GM19328 (cell line): Measurements from ENCODE around the gene LMBRD1.
"Not testable (repeated sequence)": the region's sequence is repeated elsewhere in the genome, so short reads cannot be mapped to it uniquely, and the experiment has no call there.

ENCODE experiments used
- ATAC-seq: cut with Tn5 transposase; IDR thresholded peaks from one replicate; pipeline ENCODE4 v1.9.1; 2021; ENCODE audit warnings: mild to moderate bottlenecking, moderate library complexity; ENCODE audit not compliant: unreplicated experiment

LMBRD1 gene

DNA sequence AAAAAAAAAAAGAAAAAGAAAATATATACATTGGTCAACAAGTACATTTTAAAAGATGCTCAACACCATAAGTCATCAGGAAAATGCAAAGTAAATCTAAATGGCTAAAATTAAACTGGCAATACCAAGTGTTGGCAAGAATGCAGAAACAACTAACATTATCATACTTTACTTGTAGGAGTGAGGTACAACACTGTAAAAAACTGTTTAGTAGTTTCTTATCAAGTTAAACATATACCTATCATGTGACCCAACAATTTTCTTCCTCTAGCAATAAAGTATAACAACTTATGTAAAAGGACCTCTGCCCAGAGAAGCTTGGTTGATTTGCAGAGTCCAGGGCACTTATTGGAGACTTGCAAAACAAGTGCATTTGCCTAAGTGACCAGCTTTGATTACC lies 40.4 kb downstream of the LMBRD1 start:
- no peak for ATAC-seq

DNA sequence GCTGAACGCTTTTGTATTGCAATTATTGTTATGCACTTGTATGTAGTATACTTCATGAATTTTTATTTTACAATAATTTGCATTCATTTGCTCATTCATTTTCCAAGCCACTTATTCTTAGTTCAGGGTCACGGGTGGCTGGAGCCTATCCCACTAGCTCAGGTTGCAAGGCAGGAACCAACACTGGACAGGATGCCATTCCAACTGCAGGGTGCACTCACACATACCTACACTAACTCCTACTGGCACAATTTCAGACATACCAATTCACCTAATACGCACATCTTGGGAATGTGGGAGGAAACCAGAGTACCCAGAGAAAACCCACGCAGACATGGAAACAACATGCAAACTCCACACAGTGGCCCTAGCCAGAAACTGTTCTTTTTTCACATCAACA lies 61.8 kb downstream of the LMBRD1 start:
- ATAC-seq, result no peak

DNA sequence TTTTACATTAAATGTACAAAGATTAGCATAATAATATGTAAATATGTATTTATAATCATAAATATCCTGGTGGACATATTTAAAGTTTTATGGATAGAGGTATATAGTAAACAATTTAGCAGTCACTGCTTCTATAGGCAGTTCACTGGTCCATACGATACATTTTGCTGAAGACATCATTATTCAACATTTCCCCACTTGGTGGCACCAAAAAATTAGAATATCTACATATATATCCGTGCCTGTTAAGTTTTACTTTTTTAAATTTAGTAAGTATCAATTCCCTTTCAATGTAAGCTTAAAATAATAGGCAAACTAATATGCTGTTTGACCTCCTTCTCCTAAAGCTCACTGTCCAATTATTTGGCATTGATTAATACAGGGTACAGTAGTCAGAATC lies 64.2 kb downstream of the LMBRD1 start:
- ATAC-seq, result peak; percentile 74

DNA sequence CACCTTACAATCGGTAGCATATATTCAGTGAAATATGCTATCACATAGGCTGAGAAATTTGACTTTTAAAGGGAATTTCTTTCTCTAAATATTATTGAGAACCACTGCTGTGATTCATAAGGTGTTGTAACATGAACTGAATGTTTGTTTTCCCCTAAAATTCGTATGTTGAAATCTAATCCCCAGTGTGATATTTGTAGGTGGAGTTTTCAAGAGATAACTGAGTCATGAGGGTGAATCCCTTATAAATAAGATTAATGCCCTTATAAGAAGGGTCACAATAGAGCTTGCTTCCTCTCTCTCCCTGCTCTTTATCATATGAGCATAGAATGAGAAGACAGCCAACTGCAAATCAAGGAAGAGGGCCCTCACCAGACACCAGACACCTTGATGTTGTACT lies 64.8 kb downstream of the LMBRD1 start:
- no peak for ATAC-seq

DNA sequence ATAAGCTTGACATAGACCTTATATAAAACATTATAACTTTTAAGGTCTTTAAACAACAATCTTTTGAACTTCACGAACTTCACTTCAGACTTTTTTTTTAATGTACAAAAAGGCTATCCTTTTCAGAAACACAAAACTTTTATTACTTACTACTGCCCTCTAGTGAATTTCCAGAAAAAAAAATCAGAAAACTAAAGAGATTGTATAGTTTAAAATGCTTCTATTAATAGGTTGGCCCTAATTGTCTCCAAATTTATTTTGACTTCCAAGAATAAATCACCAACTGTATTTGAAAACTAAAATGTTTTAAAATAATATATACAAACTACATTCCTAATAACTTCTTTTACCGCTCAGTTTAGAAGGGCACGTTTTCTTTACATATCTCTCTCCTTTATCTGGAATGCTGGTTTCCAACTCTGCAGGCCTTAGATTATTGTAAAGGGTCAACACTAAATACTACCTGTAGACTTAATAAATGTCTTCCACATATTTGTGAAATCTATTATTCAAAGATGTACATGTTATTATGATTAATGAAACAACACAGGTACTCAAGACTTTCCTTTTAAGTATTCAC lies 66.8 kb downstream of the LMBRD1 start:
- ATAC-seq, result no peak

DNA sequence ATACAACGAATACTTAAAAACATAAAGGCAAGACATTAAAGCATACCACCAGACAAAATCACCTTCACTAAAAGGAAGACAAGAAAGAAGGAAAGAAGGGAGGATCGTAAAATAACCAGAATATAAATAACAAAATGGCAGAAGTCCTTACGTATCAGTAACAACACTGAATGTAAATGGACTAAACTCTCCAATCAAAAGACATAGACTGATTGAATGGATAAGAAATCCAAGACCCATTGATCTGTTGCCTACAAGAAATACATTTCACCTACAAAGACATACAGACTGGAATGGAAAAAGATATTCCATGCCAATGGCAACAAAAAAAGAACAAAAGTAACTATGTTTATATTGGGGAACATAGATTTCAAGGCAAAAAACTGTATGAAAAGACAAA lies 74.1 kb downstream of the LMBRD1 start:
- no peak for ATAC-seq

DNA sequence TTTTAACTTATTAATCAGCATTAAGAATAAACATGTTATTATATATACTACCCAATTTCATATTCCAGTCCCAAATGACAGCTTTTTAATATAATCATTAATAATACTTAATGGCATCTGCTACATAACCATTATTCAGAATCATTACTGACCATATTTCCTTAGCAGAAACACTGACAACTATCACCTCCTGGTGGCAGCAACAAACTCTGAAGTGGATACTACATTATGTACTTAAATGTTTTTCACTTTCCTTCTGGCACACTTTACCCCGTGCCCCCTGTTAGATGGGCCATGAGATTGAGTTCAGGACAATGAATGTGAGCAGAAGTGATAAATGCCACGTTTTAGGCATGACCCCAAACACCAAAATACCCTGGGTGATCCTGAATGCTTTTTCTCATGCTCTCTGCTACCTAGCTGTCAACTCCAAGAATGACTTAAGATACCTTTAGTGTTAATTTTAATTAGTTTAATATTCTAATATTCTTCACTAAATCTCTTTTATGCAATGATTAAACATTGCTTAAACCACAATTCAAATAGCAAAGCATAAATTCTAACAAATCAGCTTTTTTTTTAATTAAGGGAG lies 77.1 kb downstream of the LMBRD1 start:
- peak; percentile 83 for ATAC-seq

DNA sequence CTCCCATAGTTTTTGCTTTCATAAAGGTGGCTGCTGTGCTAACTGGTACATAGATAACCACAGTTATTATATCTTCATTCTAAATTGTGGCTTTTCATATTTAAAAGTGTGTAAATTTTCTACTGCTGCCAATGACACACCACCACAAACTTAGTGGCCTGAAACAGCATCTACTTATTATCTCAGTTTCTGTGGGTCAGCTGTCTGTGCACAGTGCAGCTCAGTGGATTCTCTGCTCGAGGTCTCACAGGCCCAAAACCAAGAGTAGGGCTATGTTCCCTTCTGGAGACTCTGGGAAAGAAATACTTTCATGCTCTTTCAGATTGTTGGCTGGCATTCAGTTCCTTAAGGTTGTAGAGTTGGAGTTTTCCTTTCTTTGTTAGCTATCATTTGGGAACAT lies 90.1 kb downstream of the LMBRD1 start:
- no peak for ATAC-seq

DNA sequence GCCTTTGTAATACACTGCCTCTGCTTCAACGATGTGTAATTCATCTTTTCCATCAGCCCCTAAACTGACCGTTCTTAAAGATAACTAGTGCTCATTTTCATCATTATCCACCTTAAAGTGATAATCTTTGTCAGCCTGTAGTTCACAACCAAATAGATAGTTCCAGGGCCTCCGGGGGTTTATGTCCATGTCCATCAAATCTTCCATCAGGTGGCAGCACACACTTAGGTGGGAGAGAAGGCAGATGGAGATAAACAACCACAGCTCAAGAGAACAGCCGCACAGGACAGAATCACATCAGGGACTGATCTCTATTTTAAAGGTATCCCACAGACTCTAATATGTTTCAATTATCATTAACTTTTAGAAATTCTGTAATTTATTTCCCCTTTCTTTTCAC lies 90.9 kb downstream of the LMBRD1 start:
- ATAC-seq, result no peak

DNA sequence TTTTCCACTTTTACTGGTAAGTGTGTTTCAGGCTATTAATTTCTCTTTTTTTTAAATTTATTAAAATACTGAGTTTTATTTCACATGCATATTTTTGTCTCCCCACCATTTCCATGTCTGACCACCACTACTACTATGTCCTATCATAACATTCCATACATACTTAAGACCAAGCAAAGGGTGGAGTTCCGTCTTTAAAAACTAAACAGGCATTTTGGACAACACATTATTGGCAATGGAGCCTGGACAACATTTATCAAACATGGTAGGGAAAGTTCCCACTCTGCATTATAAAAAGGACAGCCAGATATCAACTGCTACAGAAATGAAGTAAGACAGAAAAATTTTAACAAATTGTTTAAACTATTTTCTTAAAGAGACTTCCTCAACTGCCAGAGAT lies 91.9 kb downstream of the LMBRD1 start:
- ATAC-seq, result no peak

DNA sequence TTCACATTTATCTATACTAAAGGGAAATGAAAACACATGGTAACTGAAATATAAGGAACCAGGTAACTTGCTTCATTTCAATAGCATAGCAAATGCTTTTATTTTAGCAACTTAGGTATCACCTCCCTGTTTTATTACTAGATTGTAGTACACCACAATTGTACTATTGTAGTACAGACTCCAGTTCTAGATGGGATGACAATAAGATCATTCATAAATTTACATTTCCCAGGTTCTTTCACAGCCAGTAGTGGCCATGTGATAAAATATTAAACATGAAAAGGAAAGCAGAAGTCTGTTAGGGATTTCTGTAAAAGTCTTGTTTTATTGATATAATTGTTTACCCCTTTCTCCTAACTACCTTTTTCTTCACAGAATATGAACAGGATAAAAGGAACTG lies 97.2 kb downstream of the LMBRD1 start:
- ATAC-seq, result no peak

DNA sequence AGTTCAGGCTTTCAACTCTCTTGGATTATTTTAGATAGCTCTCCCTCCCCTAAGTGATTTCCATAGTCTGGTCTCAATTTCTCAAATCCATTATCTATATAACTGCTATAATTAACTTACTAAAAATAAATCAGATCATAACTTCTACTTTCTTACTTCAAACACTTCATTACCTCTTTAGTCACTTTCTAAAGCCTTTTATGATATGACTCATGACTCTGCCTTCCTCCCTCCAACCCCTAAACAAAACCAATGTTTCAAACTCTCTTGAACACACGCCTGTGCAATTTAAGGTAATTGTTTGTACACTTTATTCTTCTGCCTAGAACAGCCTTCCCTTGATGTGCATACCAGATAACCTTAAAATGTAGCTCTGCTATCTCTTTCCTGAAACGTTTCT lies 100.5 kb downstream of the LMBRD1 start:
- no peak for ATAC-seq

DNA sequence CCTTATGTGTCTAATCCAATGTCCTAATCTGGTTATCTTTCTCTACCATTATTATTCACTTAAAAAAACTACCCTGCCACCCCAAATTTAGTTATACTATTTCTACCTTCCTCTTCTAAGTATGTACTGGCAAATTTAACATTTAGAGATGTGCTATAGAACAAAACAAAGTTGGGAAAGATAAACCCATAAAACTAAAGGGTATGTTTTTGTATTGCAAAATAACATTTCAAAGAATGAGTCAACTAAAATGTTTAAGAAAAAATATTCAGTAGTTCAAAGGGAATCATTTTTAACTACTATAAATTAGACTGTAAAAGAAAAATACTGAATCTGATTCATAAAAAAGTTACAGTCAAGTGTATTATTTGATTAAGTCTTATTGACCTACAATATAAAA lies 103.0 kb downstream of the LMBRD1 start:
- ATAC-seq, result no peak

DNA sequence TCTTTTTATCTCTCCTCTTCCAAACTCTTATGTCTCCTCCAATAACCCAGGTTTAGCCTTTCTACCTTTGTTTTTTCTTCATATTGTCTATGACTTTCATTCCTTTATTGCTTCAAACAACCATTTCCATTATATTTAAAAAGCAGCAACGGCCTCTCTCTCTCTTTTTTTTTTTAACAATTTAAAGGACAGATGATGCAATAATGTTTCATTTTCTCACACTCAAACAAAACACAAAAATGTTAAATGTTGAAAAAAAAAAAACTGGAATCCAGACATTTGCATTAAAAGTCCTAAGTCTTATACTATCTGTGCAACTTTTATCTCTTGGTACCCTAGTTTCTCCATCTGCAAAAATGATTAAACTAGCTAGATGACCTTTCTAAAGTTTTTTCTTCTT lies 105.8 kb downstream of the LMBRD1 start:
- ATAC-seq, result no peak

DNA sequence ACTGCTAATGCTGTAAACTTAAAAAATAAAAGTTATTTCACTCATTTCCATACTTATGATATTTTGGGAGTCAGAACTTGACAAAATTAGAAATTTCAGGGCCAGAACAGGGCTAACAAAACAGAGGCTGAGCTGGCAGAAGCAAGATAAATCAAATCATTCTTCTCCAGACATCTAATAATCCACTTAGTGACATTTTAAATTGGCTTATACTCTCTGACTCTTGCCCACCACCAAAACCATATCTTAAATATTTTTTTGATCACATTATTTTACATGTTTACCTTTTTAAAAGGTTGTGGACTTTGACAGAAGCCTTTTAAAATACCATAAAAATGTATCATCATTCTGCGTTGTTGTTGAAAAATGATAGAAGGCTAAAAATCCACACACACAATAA lies 116.5 kb downstream of the LMBRD1 start:
- no peak for ATAC-seq

DNA sequence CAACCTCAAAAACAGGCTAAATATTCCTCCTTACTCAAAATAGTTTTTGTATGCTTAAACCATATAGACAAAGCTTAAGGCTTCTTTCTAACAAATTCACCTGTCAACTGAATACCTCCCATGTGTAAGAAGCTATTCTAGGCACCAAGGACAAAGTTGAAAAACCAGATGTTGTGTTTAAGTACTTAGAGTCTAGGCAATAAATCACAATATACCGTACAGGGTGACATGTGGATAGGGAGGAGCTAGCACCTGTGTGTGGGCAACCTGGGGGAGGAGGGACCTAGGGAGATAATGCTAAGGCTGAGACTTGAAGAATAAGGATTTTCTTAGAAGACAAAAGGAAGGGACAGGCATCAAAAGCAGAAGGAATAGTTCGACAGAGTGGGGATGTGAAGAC lies 123.5 kb downstream of the LMBRD1 start:
- ATAC-seq, result no peak

DNA sequence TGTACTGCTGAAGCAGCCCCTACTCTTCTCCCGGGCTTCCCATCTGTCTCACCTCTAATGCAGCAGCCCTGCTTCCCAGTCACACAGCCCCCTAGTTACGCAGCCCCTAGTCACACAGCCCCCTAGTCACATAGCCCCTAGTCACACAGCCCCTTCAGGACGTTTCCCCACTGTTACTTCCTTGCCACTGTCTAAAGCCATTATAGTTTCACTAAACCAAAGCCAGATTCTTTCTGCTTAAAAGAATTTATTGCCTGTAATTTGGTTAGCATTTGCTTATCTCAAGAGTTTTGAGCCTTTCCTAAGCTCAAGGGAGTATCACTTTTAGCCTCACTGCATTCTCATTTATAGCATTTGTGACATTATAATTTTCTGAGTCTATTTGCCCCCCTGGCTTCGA lies 127.9 kb downstream of the LMBRD1 start:
- ATAC-seq, result no peak

DNA sequence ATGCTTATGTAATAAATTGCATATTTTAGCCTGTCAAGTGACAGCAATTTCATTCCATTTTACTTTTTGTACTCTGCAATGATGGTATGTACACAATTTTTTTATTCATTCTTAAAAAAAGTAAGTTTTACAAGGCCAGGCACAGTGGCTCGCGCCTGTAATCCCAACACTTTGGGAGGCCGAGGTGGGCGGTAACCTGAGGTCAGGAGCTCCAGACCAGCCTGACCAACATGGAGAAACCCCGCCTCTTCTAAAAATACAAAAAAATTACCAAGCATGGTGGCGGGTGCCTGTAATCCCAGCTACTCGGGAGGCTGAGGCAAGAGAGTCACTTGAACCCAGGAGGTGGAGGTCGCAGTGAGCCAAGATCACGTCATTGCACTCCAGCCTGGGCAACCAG lies 130.0 kb downstream of the LMBRD1 start:
- ATAC-seq, result not testable (repeated sequence)

DNA sequence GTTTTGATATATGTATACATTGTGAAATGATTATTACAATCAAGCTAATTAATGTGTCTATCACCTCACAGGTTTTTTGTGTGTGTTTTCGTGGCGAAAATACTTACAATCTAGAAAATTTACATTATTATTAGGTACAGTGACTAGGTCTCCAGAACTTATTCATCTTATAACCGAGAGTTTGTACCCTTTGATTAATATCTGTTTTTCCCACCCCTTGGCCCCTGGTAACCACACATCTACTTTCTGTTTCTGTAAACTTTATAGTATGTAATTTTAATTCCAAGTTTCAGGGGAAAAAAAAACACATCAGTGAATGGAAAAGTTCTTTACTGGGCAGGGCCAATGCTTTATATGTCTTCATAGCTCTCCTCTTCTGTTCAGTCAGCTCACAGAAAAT lies 131.4 kb downstream of the LMBRD1 start:
- no peak for ATAC-seq

DNA sequence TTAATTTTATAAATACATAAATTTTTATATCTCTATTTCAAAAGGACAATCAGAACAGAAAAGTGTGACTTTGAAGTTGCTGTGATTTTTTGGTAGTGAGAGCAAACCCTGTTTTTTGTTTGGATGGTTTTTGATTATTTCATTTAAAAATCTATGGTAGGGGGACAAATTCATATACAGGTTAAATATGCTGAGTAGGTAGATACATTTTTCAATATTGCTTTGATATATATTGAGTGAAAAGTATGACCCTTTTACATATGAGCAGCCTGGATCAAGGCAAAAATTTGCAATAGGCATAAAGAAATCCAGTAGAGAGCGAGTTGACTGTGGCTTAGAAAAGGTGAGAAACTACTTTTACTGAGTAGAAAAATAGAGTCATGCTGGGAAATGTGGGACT lies 132.3 kb downstream of the LMBRD1 start:
- no peak for ATAC-seq

DNA sequence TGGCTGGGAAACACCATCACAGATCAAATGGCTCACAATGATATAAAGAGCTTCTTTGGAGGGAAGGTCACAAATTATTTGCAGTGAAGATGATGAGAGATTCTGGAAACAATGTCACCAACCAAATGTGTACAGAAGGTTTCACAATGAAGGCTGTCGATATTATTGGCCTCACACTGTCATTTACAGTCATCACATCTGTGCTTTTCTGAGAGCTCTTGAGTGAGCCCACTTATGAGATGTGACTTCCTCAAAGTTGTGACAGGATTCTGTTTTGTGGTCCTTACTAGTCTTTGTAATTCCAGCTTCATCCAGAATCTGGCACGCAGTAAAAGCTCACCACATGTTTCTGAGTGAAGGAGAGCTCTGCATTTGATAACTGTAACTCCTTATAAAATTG lies 133.6 kb downstream of the LMBRD1 start:
- no peak for ATAC-seq

DNA sequence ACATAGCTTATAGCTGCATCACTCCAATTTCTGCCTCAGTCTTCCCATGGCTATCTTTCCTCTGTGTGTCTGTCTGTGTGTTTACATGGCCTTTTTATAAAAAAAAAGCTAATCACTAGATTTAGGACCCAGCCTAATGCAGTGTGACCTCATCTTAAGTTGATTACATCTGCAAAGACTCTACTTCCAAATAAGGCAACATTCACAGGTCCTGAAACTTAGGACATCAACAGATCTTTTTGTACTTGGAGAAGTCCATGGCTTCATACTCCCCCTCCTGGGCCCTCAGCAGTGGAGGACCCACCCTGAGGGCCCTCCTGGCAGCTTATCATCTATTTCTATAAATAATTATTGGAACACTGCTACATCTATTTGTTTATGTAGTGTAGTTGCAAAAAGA lies 146.1 kb downstream of the LMBRD1 start:
- no peak for ATAC-seq

DNA sequence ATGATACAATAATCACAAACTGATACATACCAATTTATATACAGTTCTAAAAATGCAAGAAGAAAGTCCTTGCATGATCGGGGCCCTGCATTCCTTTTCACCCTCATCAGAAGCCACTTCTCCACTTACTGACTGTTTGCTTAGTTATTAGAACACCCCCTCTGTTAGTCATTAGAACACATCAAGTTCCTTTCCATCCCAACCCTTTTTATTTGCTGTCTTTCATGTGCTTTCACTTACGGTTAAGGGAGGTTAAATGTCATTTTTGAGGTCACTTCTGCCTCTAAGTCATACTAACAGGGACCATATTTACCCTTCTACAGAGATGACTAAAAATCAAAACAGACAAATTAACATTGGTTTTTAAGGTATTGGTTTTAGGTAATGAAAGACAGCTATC lies 149.1 kb downstream of the LMBRD1 start:
- no peak for ATAC-seq
